OCI-LY7 (cell line): Measurements from ENCODE around the gene TTLL1. TPM values are rescaled to one million over a fixed set of nuclear protein-coding genes. Genes with fewer than 3 reads are reported as not detected.
A peak's percentile ranks its signal among the peaks of the same experiment; 100 is the strongest.

Source experiments
- BruUV-seq: library from RNA; stranded (reverse); fragments of 400-500 nt; replicated peaks from 2 replicates; lab custom pipeline; 2021; lab: Mats Ljungman, UMichigan
- CTCF ChIA-PET: fragments of 300-600 bp; sonication (Branson Sonifier 250); formaldehyde crosslinking; loops from one replicate; lab custom pipeline; 2022; ENCODE audit warnings: antibody characterized with exemption; ENCODE audit not compliant: unreplicated experiment; lab: Charles Lee
- POLR2A ChIA-PET: fragments of 300-600 bp; sonication (Branson Sonifier 250); formaldehyde crosslinking; loops from one replicate; lab custom pipeline; 2022; ENCODE audit warnings: antibody characterized with exemption; lab: Charles Lee
- DNase-seq: peaks from one replicate; pipeline ENCODE4 v3.0.0-alpha.2; 2015; ENCODE audit warnings: low spot score
- H2AFZ ChIP-seq: fragments of 200-600 bp; sonication (generic), shearing (Covaris generic); 2 replicates; pipeline ENCODE4 v1.6.1; 2014; ENCODE audit warnings: mild to moderate bottlenecking, antibody characterized with exemption, low read length, moderate library complexity
- H3K27ac ChIP-seq: fragments of 200-600 bp; sonication (generic); 2 replicates; pipeline ENCODE4 v1.5.1; 2014; ENCODE audit warnings: mixed run types, low read depth, mild to moderate bottlenecking, moderate library complexity, low read length, inconsistent platforms; ENCODE audit not compliant: poor library complexity, severe bottlenecking
- H3K36me3 ChIP-seq: fragments of 200-600 bp; sonication (generic); 2 replicates; pipeline ENCODE4 v1.6.1; 2014; ENCODE audit warnings: mild to moderate bottlenecking, antibody characterized with exemption, low read length, moderate library complexity, mixed read lengths; ENCODE audit not compliant: insufficient read depth
- H3K4me1 ChIP-seq: fragments of 200-600 bp; sonication (generic); 2 replicates; pipeline ENCODE4 v1.5.1; 2014; ENCODE audit warnings: mild to moderate bottlenecking, low read length; ENCODE audit not compliant: insufficient read depth, poor library complexity, severe bottlenecking
- H3K4me2 ChIP-seq: fragments of 200-600 bp; sonication (generic); 2 replicates; pipeline ENCODE4 v1.6.1; 2014; ENCODE audit warnings: mild to moderate bottlenecking, low read length
- H3K4me3 ChIP-seq: fragments of 200-600 bp; sonication (generic); 2 replicates; pipeline ENCODE4 v1.5.1; 2014; ENCODE audit warnings: mild to moderate bottlenecking, low read depth, low read length; ENCODE audit not compliant: poor library complexity, severe bottlenecking
- H3K79me2 ChIP-seq: fragments of 200-600 bp; sonication (generic); 2 replicates; pipeline ENCODE4 v1.6.1; 2016; ENCODE audit warnings: low read depth, mild to moderate bottlenecking, low read length, moderate library complexity, mixed read lengths; ENCODE audit not compliant: insufficient read depth
- H3K9me2 ChIP-seq: fragments of 200-600 bp; sonication (generic); 2 replicates; pipeline ENCODE4 v1.6.1; 2016; ENCODE audit warnings: mild to moderate bottlenecking, low read length, mixed read lengths; ENCODE audit not compliant: insufficient read depth
- H3K9me3 ChIP-seq: fragments of 200-600 bp; sonication (generic); 2 replicates; pipeline ENCODE4 v1.6.1; 2014; ENCODE audit warnings: mild to moderate bottlenecking, mixed run types, low read length, mixed read lengths
- H4K20me1 ChIP-seq: fragments of 200-600 bp; sonication (generic); 2 replicates; pipeline ENCODE4 v1.6.1; 2014; ENCODE audit warnings: mild to moderate bottlenecking, antibody characterized with exemption, low read length, moderate library complexity, mixed read lengths; ENCODE audit not compliant: insufficient read depth
- CTCF ChIP-seq: fragments of 200-600 bp; sonication (generic); conservative IDR thresholded peaks from 2 replicates; pipeline ENCODE4 v1.5.1; 2014; ENCODE audit warnings: mild to moderate bottlenecking, antibody characterized with exemption, low read length, moderate library complexity, mixed read lengths
- EZH2phosphoT487 ChIP-seq: fragments of 200-600 bp; sonication (generic); IDR thresholded peaks from 2 replicates; pipeline ENCODE4 v1.6.1; 2018; ENCODE audit warnings: low read depth, borderline replicate concordance, mild to moderate bottlenecking, mixed run types, antibody characterized with exemption, low read length, moderate library complexity, mixed read lengths
- intact Hi-C: fragments of 100-400 bp; cut with micrococcal nuclease; formaldehyde crosslinking; loops from one replicate; pipeline ENCODE4 v1.10.0; 2022; ENCODE audit not compliant: unreplicated experiment
- total RNA-seq, 2 experiments: library from RNA; depleted of rRNA in 1 of 2; stranded (reverse); fragments of >200 nt in 1 of 2; shearing (Covaris generic) in 1 of 2; gene quantifications; 2 replicates each; pipeline ENCODE4 v1.2.3, GENCODE V29; 2014 to 2022

TTLL1 gene
- total RNA-seq, 2 experiments from 2014 or later, result 5.8 to 7.1 TPM

- Histone ChIP-seq H2AFZ (no peak overlapping the region), H3K36me3 (no peaks in the 10 kb centered on the region), H3K4me1 (peaks cover 14% of the 10 kb centered on the region), H3K79me2 (peaks cover 58% of the 10 kb centered on the region), H3K9me3 (no peaks in the 10 kb centered on the region), H3K4me2 (no peak overlapping the region), H3K9me2 (no peaks in the 10 kb centered on the region), H4K20me1 (peaks cover 4% of the 10 kb centered on the region; the same call in 1 of the 2 replicates), H3K4me3 (no peak overlapping the region), H3K27ac (no peak overlapping the region)
- POLR2A ChIA-PET, result no interaction called here
- BruUV-seq, result no TSS peak
- no peak for DNase-seq
- TF ChIP-seq CTCF (no peak), EZH2phosphoT487 (no peak)
- CTCF ChIA-PET, result no interaction called here
- intact Hi-C loops, result no loop called here
Measured at GRCh38 chr22:43008509-43008908, 80.7 kb downstream of the TTLL1 start.

- Histone ChIP-seq H3K27ac (no peak overlapping the region), H3K79me2 (peaks cover 55% of the 10 kb centered on the region), H3K36me3 (no peaks in the 10 kb centered on the region), H3K9me3 (no peaks in the 10 kb centered on the region), H4K20me1 (peaks cover 9% of the 10 kb centered on the region; the same call in 1 of the 2 replicates), H3K4me3 (no peak overlapping the region), H3K4me1 (peaks cover 10% of the 10 kb centered on the region), H3K4me2 (no peak overlapping the region), H3K9me2 (no peaks in the 10 kb centered on the region), H2AFZ (no peak overlapping the region)
- no TSS peak for BruUV-seq
- peak; percentile 18 for DNase-seq
- intact Hi-C loops, result no loop called here
- no peak for TF ChIP-seq CTCF
- TF ChIP-seq EZH2phosphoT487, result no peak
- CTCF ChIA-PET, result no interaction called here
- POLR2A ChIA-PET, result no interaction called here
Measured at GRCh38 chr22:43007519-43008102, 81.6 kb downstream of the TTLL1 start.

GRCh38 chr22:43006753-43007152, 82.4 kb downstream of the TTLL1 start:
- Histone ChIP-seq H3K9me2 (no peaks in the 10 kb centered on the region), H3K27ac (no peak overlapping the region), H3K4me3 (no peak overlapping the region), H3K9me3 (no peaks in the 10 kb centered on the region), H3K4me2 (no peak overlapping the region), H3K4me1 (peaks cover 13% of the 10 kb centered on the region), H4K20me1 (peaks cover 10% of the 10 kb centered on the region; the same call in 1 of the 2 replicates), H2AFZ (no peak overlapping the region), H3K36me3 (no peaks in the 10 kb centered on the region), H3K79me2 (peaks cover 58% of the 10 kb centered on the region)
- no peak for DNase-seq
- ChIA-PET CTCF (no interaction called here), POLR2A (no interaction called here)
- TF ChIP-seq EZH2phosphoT487 (no peak), CTCF (no peak)
- no TSS peak for BruUV-seq
- intact Hi-C loops, result no loop called here
